ENCODE results near the gene CACNA1F. TPM values are rescaled to one million over a fixed set of nuclear protein-coding genes. Genes with fewer than 3 reads are reported as not detected.

CACNA1F gene
- total and polyA plus RNA-seq, 10 of the 15 experiments (the other 5 are each of a cell fraction or from before 2014, with no cell fraction given): 0.01 to 0.32 (median 0.05) TPM; not detected in 5

- ATAC-seq (no peak), DNase-seq (ENCODE audit: low read depth, low spot score) (no peak), FAIRE-seq (no peak)
- no peaks in the 10 kb centered on the region for H3K36me3 ChIP-seq (ENCODE audit: control insufficient read depth in 2 of 2, insufficient read depth in 2 of 2, low read length in 1 of 2)
- RAD21 ChIA-PET (ENCODE audit: unreplicated experiment): interaction anchor here (1.0 kb wide), 1 partner anchor 22 kb away, joined by 3 read pairs; no protein-coding TSS in a partner anchor
- H3K79me2 ChIP-seq (ENCODE audit: control insufficient read depth, insufficient read depth, low read length): no peaks in the 10 kb centered on the region
- no peaks in the 10 kb centered on the region for H4K20me1 ChIP-seq (ENCODE audit: control insufficient read depth, insufficient read depth)
- H3K4me3 ChIP-seq: no peak overlapping the region
- no peak overlapping the region for H3K27ac ChIP-seq (ENCODE audit: control insufficient read depth, insufficient read depth)
- no peak overlapping the region for H3K9ac ChIP-seq (ENCODE audit: control insufficient read depth, insufficient read depth, low read length)
- in situ Hi-C loops (cut with MboI) (no loop called here), intact Hi-C loops (cut with micrococcal nuclease; ENCODE audit: unreplicated experiment) (no loop called here)
- POLR2A ChIA-PET: interaction anchor here (0.6 kb wide), 1 partner anchor 587 kb away, joined by 3 read pairs; no protein-coding TSS in a partner anchor
- TF ChIP-seq POLR2AphosphoS2 (IDR thresholded peaks at IDR 0.05; ENCODE audit: low read depth, low read length) (no peak), PBX3 (IDR thresholded peaks at IDR 0.05; ENCODE audit: insufficient replicate concordance, low read depth, low read length) (no peak), FOXM1 (IDR thresholded peaks at IDR 0.05; ENCODE audit: low read depth, low read length) (no peak), SUZ12 (IDR thresholded peaks at IDR 0.05; ENCODE audit: unreplicated experiment) (no peak), ZNF217 (IDR thresholded peaks at IDR 0.05) (no peak), REST (IDR thresholded peaks at IDR 0.05; ENCODE audit: low read depth, low read length) (no peak), TAF1 (IDR thresholded peaks at IDR 0.05; ENCODE audit: borderline replicate concordance, low read depth, low read length) (no peak), ZSCAN29 (IDR thresholded peaks at IDR 0.05) (no peak), POLR2AphosphoS5 (IDR thresholded peaks at IDR 0.05; ENCODE audit: low read length) (no peak), EED (IDR thresholded peaks at IDR 0.05; ENCODE audit: low read depth) (no peak), STAT1 (conservative IDR thresholded peaks at IDR 0.05) (no peak), HDAC2 (IDR thresholded peaks at IDR 0.05) (no peak), CHD1 (IDR thresholded peaks at IDR 0.05; ENCODE audit: low read depth, low read length) (no peak), KLF5 (IDR thresholded peaks at IDR 0.05; ENCODE audit: partially characterized antibody) (no peak), HDGF (IDR thresholded peaks at IDR 0.05) (no peak)
- SMC1A ChIA-PET (ENCODE audit: uncharacterized antibody, unreplicated experiment): no interaction called here
- BruUV-seq (replicated peaks): no TSS peak
- CTCF ChIA-PET: interaction anchor here (0.6 to 1.0 kb wide), 2 partner anchors 22 to 260 kb away, joined by 3 to 4 read pairs; no protein-coding TSS in a partner anchor
- no peaks in the 10 kb centered on the region; the same call in 2 of the 3 replicates for H3K9me3 ChIP-seq (replicated peaks; ENCODE audit: control insufficient read depth, insufficient read depth, low read length)
- H3K4me2 ChIP-seq (ENCODE audit: control insufficient read depth, insufficient read depth): no peak overlapping the region
- WGBS (ENCODE audit: insufficient coverage, insufficient replicate concordance, low lambda C conversion rate, missing lambda C conversion rate): 55% methylated on average over 13 of the region's 14 CpGs
- no peaks in the 10 kb centered on the region for H3K27me3 ChIP-seq (replicated peaks in 1 of 2; ENCODE audit: control insufficient read depth in 2 of 2, insufficient read depth in 2 of 2, low read length in 1 of 2)
- no peak overlapping the region for H2AFZ ChIP-seq (ENCODE audit: control insufficient read depth, low read depth, low read length)
- H3K4me1 ChIP-seq (ENCODE audit: control insufficient read depth, insufficient read depth, low read length): no peaks in the 10 kb centered on the region
Measured at GRCh38 chrX:49214996-49215526, 18.1 kb downstream of the CACNA1F start.

Measured in GM12878 (cell line).